HG03196 (cell line): ENCODE results near the gene INAVA.
A peak's percentile ranks its signal among the peaks of the same experiment; 100 is the strongest.

Experiments
- ATAC-seq: cut with Tn5 transposase; IDR thresholded peaks from one replicate; pipeline ENCODE4 v1.9.1; 2021; ENCODE audit not compliant: unreplicated experiment

Gene INAVA

DNA sequence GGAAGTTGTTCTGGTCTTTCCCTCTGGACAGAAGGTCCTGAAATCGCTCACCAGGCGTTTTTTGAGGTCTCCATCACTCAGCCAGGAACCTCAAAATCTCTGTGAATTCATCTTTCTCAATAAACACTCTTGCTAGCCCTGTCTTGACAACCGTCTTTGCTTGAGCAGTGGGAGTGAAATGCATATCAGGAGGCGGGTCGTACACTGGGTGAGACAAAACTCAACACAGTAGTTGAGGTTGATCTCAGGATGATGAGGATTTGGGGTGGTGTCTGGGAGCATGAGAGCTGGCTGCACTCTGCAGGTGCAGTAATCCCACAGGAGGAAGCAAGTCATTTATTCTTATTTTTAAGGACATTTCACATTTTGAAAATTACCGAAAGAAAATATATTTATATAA, 20.0 kb upstream of the INAVA start:
- ATAC-seq: no peak

DNA sequence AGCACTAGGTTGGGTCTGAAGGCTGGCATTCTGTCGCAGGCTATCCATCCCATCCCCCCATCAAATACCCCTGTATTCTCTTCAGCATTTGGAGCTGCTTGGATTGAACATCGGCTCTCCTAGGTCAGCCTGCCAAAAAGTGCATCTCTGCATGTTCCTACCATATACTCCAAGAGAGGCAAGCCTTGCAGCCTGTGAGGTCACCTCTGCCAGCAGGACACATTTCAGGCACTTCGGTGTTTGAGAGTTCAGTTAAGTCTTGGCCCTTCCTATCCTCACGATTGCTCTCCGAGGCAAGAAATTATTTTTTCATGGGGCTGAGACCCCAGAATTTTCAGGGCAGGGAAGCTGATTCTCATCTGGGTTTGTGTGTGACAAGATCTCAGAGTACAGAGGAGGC, 19.3 kb upstream of the INAVA start:
- ATAC-seq: no peak

DNA sequence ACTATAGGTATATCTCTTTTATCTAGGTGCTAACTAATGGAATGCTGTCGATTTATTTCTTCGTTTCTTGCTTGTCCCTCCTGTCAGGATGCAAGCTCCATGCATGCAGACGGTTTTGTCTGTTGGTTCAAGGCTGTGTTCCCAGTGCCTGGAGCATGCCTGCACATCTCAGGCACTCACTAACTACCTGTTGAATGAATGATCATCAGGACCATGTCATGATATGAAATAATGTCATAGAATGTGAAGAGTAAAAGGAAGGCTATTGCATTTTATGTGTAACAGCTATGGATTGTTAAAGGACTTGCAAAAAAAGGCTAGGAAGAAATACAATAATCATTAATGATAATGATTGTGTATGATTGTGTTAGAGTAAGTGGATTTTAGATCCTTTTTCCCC, 17.7 kb upstream of the INAVA start:
- ATAC-seq: no peak

DNA sequence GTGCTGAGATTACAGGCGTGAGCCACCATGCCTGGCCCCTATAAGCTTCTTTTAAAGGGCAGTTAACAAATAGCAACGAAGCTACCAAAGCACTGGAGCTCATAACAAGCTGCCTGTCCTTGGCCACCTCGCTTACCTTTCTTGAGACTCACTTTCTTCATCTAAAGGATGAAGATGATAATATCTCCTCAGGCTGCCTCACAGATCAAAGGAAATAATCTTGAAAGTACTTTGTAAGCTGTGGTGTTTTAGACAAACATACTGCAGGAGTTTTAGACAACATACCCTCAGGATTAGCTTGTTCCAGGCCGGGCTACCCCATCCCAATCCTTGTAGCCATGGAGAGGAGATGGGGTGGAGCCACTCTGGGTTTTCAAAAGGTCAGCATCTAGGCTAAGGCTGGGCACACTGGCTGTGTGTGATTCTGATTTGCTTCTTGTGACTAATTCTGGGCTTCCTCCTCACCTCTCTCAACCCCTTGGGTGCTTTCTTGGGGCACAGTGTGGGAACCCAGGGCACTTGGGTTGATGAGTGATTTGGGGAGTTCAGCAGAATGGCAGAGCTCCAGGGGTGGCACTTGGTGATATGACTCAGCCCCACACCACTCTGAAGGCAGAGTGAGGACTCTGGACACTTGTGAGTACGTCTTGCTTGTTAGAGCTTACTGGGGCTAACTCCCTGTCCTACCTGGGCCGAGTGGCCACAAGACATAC, 16.7 kb upstream of the INAVA start:
- ATAC-seq: peak; percentile 89

DNA sequence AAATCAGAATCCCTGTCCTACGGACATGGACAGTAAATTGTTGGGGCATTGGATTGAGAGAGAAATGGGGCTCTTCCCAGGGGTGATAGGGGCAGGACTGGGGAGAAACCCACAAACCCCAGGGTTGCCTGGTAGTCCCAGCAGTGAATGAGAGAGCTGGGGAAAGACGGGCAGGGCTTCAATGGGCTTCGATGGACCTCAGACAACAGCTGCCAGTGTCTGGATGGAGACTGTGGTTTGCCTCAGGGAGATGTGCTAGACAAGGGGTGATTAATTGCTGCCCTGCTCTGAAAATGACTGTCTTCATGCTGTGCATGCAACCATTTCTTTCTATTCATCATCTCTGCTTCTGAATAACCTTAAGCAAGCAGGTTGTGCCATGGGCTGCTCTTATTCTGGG, 14.5 kb upstream of the INAVA start:
- no peak for ATAC-seq

DNA sequence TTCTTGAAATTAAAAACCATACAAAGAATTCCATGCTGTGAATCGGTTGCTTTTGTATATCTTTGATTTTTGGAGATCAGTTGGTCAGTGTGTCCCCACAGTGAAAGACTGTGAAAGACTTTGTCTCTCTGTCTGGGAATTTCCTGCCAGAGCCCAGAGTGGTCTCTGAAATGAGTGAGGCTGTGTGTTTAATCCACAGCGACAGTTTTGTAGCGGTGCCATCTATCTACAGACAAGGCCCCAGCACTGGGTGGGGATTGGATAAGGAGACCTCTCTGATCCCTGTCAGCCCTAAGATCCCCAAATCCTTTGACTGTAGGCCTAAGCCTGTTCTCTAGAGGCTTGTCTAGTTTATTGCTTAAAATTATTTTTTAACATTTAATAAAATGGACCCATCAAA, 11.6 kb upstream of the INAVA start:
- ATAC-seq: no peak

DNA sequence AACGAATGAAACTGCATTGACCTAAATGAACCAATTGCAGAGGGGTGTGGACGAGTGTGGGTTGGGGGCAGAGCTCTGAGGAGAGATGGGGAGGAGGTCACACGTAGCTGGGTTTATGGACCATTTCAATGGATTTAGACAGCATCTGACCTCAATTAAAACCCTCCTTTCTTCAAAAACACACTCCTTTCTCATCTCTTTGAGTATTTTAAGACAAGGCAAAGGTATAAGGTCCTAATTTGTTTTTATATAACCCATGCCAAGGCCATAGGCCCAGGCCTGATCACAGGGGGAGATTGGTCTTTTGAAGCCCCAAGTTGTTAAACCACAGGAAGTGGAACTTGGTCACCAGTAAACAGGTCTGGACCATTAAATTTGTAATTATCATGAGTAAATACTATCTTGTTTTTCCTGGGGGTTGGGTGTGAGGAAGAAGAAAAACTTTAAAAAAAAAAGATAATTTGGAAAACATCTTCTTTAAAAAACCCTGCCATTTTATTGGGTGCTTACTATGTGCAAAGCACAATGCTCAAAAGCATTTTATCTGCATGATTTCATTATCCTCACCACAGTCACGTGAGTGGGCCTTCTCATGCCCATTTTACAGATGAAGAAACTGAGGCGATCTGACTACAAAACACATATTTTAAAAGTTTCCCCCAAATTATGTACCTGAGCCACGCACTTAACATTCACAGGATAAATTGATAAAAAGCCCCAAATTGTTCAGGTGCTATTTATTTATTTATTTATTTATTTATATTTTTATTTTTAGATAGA, 8.9 kb upstream of the INAVA start:
- no peak for ATAC-seq

DNA sequence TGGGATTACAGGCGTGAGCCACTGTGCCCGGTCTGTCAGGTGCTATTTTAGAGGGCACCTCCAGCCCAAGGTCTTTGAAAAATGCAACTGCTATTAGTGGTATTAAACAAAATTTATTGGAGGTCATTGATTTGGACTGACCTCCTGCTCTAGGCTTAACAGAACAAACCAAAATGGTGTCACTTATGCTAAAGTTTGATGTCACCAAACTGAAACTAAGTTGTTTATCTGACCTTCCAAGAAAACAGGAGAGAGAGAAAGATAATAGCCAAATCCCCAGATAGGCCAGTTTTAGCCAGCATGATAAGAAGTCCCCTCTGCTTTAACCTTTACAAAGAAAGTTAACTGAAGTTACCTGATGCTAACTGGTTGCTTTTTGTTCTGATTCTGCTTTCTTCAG, 8.1 kb upstream of the INAVA start:
- ATAC-seq: no peak

DNA sequence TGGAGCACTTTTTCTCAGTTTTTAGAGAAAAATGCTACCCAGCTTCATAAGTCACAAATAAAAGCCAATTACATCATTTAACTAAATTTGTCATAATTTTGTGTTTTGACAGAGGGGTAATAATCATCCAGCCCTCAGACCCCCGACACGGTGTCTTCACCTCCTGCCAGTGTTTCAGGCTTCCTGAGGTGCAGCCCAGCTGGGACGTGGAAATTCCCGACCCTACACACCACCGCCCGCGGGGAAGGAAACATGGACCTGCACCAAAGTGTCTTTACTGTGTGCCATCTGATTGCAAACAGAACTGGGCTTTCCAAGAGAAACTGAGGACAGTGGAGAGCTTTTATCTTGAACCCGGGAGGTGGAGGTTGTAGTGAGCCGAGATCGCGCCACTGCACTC, 7.7 kb upstream of the INAVA start:
- no peak for ATAC-seq

DNA sequence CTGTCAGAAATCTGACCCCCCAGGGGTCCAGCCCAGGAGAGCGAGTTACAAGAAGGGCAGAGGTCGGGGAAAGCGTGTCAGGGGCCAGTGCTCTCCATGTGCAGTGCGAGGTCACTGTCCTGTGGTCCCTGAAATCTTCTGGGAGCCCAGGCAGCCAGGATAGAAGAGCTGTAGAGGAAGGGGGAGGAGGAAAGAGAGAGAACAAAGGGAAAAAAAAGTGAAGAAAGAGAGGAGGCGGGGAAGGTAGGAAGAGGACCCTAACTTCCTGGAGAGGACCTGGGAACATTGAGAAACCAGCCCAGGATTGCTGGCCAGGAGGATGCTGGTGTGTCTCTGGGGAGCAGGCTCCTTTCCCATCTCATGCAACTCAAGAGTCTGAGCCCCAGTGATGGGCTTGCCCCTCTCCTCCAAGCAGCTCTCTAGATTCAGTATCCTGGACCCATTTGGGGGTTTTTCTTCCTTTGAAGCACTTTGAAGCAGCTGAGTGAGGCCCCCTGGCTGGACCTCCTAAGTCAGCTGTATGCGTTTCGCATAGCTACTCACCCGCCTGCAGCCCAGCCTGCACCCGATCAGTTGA, 6.8 kb upstream of the INAVA start:
- no peak for ATAC-seq

DNA sequence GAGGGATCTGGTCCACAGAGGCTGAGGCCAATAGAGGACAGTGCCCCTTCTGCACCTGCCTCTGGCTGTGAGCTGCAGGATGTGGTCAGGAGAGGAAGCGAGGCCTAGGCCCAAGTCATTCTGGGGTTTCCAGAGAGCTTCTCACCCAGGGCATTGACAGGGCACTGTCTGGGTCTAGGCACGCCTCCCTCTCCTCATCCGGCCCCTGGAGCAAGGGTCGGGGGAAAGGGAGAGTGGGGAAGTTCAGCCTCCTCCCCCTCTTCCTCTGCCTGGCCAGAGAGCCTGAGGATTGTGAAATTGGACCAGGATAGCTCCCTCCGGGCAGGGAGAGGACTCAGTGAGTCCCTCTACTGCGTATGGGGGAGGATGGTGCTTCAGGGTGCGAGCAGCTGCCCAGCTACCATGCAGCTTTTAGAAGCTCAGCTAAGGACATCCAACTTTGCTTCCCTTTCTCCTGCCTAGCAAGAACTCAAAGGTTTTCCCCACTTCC, 6.3 kb upstream of the INAVA start:
- peak; percentile 90 for ATAC-seq

DNA sequence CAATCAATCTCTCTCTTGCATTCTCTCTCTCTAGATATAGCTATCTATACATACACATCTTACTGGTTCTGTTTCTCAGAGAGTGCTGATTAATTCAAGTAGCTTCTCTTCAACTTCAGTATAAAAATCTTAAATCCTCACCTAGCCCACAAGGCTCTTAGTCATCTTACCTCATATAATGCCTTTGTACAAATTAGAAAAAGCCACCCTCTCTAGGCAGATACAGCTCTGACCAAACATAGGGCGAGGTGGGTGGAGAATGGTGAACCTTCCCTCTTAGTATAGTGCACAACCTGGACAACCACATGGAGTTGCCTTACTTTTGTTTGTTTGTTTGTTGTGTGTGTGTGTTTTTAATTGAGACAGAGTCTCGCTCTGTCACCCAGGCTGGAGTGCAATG, 5.1 kb upstream of the INAVA start:
- no peak for ATAC-seq

DNA sequence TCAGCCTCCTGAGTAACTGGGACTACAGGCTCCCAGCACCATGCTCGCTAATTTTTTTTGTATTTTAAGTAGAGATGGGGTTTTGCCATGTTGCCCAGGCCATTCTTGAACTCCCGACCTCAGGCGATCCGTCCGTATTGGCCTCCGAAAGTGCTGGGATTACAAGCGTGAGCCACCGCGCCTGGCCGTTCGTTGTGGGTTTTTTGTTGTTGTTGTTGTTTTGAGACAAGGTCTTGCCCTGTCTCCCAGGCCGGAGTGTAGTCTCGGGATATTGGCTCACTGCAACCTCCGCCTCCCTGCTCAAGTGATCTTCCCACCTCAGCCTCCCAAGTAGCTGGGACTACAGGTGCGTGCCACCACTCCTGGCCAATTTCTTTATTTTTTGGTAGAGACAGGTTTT, 4.7 kb upstream of the INAVA start:
- no peak for ATAC-seq

DNA sequence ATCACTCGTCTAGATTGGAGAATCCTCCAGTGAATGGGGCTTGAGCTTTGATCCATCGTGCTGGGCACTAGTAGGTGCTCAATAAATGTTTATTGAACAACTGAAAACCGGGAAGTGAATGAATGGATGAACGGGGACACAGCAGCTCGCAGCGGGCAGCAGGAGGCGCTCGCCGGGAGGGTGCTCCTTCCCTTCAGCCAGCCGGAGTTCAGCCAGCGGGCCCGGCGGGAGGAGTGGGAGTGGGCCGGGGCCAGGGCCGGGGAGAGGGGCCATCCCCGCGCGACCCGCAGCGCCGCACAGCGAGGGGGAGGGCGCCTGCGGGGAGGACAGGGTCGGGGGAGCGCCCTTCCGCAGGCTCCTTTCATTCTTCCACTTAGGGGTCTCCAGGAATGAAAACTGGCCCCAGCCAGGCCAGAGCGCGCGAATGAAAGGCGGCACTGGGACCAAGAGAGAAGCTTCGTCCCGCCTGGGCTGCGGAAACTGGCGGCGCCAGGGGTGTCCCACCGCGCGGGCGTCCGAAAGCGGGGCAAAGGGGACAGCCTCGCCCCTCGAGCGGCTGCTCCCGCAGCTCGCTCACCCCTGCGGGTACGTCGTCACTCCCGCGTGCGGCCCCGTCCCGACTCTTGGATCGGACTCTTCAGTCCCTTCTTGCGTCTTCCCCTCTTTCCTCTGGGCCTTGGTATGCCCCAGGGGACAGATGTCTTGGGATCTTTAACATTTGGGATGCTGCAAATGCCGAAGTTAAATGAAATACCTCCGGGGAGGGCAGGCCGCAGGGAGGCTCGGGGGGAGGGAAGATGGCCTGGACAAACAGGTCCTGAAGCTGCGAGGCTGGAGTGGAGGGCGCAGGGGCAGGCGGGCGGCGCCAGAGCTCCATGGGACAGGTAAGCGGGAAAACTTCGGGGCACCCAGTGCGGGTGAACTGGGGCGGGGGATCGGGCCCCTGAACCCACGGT, 3.6 kb upstream of the INAVA start:
- no peak for ATAC-seq

DNA sequence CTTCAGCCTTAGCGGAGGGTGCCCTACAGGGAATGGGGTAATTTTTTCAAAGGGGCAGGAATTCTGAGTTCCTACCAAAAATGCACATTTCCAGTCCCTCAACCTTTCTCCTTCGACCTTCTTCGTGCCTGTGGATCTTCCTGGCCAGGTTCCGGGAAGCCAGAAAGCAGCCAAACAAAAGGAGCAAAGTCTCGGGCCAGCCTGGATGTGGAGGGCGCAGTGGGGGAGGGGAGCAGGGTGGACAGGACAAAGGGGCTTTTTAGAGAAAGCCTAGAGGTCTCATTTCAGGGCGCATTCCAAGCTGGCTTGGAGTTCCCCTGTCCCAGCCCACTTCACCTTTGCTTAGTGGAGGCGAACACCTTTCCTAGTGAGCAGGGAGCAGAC, 2.9 kb upstream of the INAVA start:
- no peak for ATAC-seq

DNA sequence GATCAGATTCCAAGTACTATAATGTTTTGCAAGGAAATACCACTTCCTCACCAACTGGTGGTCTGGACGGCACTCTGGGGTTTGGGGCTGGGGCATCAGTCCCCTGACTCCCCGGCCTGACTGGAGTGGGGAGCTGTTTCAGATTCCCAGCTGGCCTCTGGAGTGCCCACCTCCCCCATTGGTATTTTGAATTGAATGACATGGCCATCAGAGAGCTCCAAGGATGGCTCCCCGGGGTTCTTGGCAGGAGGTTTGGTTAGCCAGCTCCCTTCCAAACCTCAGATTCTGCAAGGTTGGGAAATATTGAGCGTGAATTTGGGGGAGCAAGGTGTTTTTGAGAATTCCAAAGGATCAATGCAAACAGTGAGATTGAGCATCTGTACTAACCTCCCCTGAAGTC, 2.2 kb upstream of the INAVA start:
- ATAC-seq: no peak

DNA sequence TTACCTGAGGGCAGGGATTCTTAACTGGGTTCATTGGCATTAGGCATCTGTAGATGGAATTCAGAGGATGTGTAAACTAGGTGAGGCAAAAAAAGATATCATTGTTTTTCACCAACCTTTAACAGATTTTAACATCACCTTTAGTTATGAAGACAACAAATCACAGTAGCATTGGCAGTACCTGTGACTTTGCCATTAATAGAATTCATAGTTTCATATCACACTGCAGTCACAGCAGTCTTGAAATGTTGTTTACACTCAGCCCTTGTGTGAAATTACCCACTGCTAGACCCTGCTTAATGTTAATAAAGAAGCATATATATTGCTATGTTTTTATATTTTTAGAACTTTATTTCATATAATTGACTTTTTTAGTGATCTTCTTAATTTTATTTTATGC, 1.7 kb upstream of the INAVA start:
- no peak for ATAC-seq

DNA sequence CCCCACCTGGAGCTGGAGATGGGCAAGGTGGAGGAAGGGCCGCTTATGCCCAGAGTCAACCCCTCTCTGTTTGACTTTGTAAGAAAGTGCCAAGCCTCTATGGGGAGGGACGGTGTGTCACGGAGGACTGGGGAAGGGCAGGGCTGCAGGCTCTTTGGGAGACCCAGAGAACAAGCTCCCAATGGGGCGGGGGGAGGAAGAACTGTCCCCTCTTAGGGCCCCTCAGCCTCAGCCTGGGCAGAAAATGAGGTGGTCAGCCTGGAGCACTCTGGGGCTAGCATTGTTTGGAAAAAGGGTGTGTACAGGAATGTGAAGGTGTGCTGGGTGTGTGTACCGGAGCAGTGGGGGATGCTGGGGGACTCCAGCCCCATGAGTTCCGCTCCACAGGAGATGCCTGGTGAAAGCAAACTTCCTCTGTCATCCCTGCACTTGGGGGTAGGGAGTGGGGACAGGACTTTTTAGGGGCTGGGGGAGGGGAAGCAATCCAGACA, 1.2 kb upstream of the INAVA start:
- no peak for ATAC-seq

DNA sequence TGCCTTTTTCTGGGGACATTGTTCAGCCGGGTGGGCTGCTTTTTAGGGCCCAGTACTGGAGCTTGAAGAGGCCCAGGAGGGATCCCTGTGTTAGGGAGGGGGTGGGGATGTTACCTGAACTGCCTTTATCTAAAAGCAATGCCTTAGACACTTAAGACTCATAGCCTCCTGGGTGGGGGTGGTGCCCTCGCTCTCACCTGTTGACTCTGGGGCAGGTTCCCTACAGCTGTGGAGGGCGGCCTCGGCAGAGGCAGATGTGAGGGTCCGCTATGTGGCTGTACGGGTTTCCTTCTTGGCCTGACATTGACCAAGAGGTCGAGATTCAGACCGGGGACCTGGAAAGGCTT, 716 bp downstream of the INAVA start:
- ATAC-seq: no peak

DNA sequence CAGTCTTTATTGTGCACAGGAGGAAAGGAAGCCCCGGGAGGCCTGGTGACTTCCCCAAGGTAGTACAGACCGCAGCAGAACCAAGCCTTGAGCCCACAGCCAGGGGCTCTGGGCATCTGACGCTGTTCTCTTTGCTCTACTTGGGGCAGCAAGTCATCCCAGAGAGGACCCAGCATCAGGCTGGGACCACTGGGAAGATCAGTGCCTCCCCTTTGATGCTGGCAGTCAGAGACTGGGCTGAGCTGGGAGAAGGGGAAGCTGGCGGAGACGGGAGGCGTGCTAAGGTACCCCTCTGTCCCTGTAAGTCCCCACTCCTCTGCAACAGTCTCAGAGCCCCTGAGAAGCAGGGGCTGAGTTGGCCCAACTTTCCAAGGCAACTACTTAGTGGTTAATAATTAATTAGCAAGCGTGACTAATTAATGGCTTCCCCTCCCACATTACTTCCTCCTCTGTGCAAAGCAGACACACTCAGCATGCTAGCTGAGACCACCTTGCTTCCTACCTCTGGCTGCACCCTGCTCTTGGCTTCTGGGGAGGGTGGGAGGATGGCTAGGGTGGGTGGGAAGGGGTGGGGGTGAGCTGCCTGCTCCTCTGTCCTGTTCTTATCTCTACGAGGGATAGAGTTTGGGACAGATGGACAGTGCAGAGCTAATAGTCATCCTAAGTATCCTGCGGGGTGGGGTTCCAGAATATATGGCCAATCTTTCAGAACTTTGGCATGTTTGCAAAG, 1.3 kb downstream of the INAVA start:
- ATAC-seq: peak; percentile 43
